IMR-90 (cell line): ENCODE measurements around the gene TNIP1.

ENCODE experiments used
- CTCF ChIP-seq: conservative IDR thresholded peaks from 2 replicates; pipeline ENCODE4 v1.5.1; 2012; ENCODE audit warnings: mild to moderate bottlenecking, low read depth, low read length, improper control_type of control experiment
- POLR2A ChIP-seq: IDR thresholded peaks from 2 replicates; pipeline ENCODE4 v1.6.1; 2012; ENCODE audit warnings: mild to moderate bottlenecking, low read depth, low read length
- RAD21 ChIP-seq: IDR thresholded peaks from 2 replicates; pipeline ENCODE4 v1.6.1; 2012; ENCODE audit warnings: low read length, improper control_type of control experiment
- RCOR1 ChIP-seq: IDR thresholded peaks from 2 replicates; pipeline ENCODE4 v1.6.1; 2012; ENCODE audit warnings: mild to moderate bottlenecking, low read length, improper control_type of control experiment; ENCODE audit not compliant: insufficient replicate concordance

GRCh38 chr5:151008210-151008491, 72.7 kb downstream of the TNIP1 start:
- TF ChIP-seq RCOR1 (no peak), POLR2A (no peak), CTCF (no peak), RAD21 (no peak)
